Measurements from ENCODE around the gene ZFYVE16.

ZFYVE16 gene

GRCh38 chr5:80516826-80517225, 109.0 kb downstream of the ZFYVE16 start:
- Histone ChIP-seq H2AFZ (ENCODE audit: low read length, unreplicated experiment) (no peak overlapping the region), H3K36me3 (ENCODE audit: insufficient read depth, low read length) (no peaks in the 10 kb centered on the region)

More at GRCh38 chr5:80516826-80517225, 109.0 kb downstream of the ZFYVE16 start:
- H3K4me1 ChIP-seq (ENCODE audit: control insufficient read depth, insufficient read depth, low read length, unreplicated experiment): peaks cover 3% of the 10 kb centered on the region
- H3K4me3 ChIP-seq (ENCODE audit: low read depth, low read length): no peak overlapping the region
- no peaks in the 10 kb centered on the region for H3K79me2 ChIP-seq (ENCODE audit: control insufficient read depth, insufficient read depth, low read length, unreplicated experiment)
- H3K27ac ChIP-seq (ENCODE audit: low read depth, low read length): no peak overlapping the region; the same call in 1 of the 2 replicates
- no peaks in the 10 kb centered on the region for H3K27me3 ChIP-seq (ENCODE audit: insufficient read depth, low read length)
